ENCODE data around the gene ZNF888.

DNA sequence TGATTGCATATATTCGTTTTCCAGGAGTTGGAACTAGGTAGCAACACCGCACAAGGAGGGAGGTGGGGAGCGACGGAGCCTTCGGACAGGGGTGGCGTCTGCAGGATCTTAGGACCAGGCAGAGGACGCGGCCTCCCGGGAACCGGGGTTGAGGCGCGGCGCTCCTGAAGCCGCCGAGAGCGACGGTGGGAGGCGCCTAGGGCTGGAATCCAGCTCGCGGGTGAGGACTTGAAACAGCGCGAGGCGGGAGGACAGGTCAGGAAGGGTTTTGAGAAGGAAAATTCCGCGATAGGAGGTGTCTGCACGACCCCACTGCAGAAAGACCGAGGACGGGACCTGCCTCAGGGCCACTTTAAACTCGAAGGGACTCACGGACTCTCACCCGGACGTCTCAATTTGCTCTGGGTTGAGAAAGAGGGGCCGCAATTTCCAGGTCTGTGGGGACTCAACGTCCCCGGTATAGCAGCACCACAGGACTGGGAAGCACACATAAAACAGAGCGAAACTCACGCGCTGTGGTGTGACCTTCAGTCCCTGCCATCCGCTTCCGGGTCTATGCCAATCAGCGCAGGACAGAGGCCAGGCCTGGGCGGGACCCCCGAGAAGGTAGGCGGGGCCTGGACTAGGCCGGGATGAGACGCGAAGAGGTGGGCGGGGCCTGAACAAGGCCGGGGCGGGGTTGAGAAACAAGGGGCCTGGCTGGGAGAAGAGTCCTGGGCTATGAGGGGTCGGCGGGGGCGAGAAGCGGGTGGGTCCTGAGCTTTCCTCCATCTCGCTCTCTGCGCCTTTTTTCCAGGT is 25.9 kb downstream of the ZNF888 start, which contains the start of gene ZNF320:
- TF ChIP-seq EZH2 (IDR thresholded peaks at IDR 0.05; ENCODE audit: borderline replicate concordance, low read depth, low read length, poor library complexity, severe bottlenecking): no peak
- TF ChIP-seq, protein P1, sequence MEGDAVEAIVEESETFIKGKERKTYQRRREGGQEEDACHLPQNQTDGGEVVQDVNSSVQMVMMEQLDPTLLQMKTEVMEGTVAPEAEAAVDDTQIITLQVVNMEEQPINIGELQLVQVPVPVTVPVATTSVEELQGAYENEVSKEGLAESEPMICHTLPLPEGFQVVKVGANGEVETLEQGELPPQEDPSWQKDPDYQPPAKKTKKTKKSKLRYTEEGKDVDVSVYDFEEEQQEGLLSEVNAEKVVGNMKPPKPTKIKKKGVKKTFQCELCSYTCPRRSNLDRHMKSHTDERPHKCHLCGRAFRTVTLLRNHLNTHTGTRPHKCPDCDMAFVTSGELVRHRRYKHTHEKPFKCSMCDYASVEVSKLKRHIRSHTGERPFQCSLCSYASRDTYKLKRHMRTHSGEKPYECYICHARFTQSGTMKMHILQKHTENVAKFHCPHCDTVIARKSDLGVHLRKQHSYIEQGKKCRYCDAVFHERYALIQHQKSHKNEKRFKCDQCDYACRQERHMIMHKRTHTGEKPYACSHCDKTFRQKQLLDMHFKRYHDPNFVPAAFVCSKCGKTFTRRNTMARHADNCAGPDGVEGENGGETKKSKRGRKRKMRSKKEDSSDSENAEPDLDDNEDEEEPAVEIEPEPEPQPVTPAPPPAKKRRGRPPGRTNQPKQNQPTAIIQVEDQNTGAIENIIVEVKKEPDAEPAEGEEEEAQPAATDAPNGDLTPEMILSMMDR (conservative IDR thresholded peaks at IDR 0.05; ENCODE audit: low read depth, low read length): no peak

All from A673 (cell line).